Measurements from ENCODE around the gene UPK1A. TPM values are rescaled to one million over a fixed set of nuclear protein-coding genes. Genes with fewer than 3 reads are reported as not detected.
A peak's percentile ranks its signal among the peaks of the same experiment; 100 is the strongest.

The UPK1A gene
- total and polyA plus RNA-seq, 9 of the 15 experiments (the other 6 are each of a cell fraction or from before 2014, with no cell fraction given): 0.06 to 0.13 TPM; not detected in 7

- TF ChIP-seq, protein P1, sequence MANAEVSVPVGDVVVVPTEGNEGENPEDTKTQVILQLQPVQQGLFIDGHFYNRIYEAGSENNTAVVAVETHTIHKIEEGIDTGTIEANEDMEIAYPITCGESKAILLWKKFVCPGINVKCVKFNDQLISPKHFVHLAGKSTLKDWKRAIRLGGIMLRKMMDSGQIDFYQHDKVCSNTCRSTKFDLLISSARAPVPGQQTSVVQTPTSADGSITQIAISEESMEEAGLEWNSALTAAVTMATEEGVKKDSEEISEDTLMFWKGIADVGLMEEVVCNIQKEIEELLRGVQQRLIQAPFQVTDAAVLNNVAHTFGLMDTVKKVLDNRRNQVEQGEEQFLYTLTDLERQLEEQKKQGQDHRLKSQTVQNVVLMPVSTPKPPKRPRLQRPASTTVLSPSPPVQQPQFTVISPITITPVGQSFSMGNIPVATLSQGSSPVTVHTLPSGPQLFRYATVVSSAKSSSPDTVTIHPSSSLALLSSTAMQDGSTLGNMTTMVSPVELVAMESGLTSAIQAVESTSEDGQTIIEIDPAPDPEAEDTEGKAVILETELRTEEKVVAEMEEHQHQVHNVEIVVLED (CRISPR knock-in tag; IDR thresholded peaks at IDR 0.05): no peak
- TF ChIP-seq FIP1L1 (IDR thresholded peaks at IDR 0.05; ENCODE audit: low read depth, low read length, poor library complexity, severe bottlenecking) (no peak), DIDO1 (tag; IDR thresholded peaks at IDR 0.05; ENCODE audit: low read depth) (no peak), ZNF75A (CRISPR knock-in tag; IDR thresholded peaks at IDR 0.05) (no peak), ZNF24 (IDR thresholded peaks at IDR 0.05) (no peak), GTF2E2 (tag; IDR thresholded peaks at IDR 0.05) (no peak), ARID1B (IDR thresholded peaks at IDR 0.05) (no peak), HDAC3 (IDR thresholded peaks at IDR 0.05; ENCODE audit: borderline replicate concordance, partially characterized antibody) (no peak), ZNF274 (IDR thresholded peaks at IDR 0.05; ENCODE audit: borderline replicate concordance, low read depth, low read length) (no peak), KLF13 (tag; IDR thresholded peaks at IDR 0.05; ENCODE audit: borderline replicate concordance, low read depth) (peak; percentile 81; the same call in 1 of the 2 replicates), ELF2 (CRISPR knock-in tag; IDR thresholded peaks at IDR 0.05) (no peak), JUND (IDR thresholded peaks at IDR 0.05; ENCODE audit: borderline replicate concordance, low read depth, low read length) (no peak), JUND (tag; IDR thresholded peaks at IDR 0.05; ENCODE audit: borderline replicate concordance, low read depth, low read length) (no peak), RAD21 (CRISPR knock-in tag; conservative IDR thresholded peaks at IDR 0.05 in 1 of 2, IDR thresholded peaks at IDR 0.05 in 1 of 2) (no peak), PPARD (CRISPR knock-in tag; IDR thresholded peaks at IDR 0.05) (no peak), ZFX (CRISPR knock-in tag; IDR thresholded peaks at IDR 0.05) (no peak), SETDB1 (IDR thresholded peaks at IDR 0.05; ENCODE audit: low read length) (no peak), MYC (IDR thresholded peaks at IDR 0.05; ENCODE audit: low read depth, low read length) (peak; percentile 67; the same call in 1 of the 2 replicates), MYC (CRISPR knock-in tag; IDR thresholded peaks at IDR 0.05; ENCODE audit: borderline replicate concordance, low read depth) (no peak), L3MBTL2 (IDR thresholded peaks at IDR 0.05) (0 out of 2 replicates have a peak, but pooled peaks have one; percentile 6), PTRF (tag; IDR thresholded peaks at IDR 0.05) (no peak), ZNF232 (CRISPR knock-in tag; IDR thresholded peaks at IDR 0.05) (no peak), CBX1 (IDR thresholded peaks at IDR 0.05; ENCODE audit: low read depth) (no peak)
- TF ChIP-seq, protein P2, sequence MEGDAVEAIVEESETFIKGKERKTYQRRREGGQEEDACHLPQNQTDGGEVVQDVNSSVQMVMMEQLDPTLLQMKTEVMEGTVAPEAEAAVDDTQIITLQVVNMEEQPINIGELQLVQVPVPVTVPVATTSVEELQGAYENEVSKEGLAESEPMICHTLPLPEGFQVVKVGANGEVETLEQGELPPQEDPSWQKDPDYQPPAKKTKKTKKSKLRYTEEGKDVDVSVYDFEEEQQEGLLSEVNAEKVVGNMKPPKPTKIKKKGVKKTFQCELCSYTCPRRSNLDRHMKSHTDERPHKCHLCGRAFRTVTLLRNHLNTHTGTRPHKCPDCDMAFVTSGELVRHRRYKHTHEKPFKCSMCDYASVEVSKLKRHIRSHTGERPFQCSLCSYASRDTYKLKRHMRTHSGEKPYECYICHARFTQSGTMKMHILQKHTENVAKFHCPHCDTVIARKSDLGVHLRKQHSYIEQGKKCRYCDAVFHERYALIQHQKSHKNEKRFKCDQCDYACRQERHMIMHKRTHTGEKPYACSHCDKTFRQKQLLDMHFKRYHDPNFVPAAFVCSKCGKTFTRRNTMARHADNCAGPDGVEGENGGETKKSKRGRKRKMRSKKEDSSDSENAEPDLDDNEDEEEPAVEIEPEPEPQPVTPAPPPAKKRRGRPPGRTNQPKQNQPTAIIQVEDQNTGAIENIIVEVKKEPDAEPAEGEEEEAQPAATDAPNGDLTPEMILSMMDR (IDR thresholded peaks at IDR 0.05 in 2 of 3, conservative IDR thresholded peaks at IDR 0.05 in 1 of 3; ENCODE audit: insufficient read depth in 2 of 3, low read depth in 1 of 3, low read length in 3 of 3): no peak
- TF ChIP-seq, protein P3, sequence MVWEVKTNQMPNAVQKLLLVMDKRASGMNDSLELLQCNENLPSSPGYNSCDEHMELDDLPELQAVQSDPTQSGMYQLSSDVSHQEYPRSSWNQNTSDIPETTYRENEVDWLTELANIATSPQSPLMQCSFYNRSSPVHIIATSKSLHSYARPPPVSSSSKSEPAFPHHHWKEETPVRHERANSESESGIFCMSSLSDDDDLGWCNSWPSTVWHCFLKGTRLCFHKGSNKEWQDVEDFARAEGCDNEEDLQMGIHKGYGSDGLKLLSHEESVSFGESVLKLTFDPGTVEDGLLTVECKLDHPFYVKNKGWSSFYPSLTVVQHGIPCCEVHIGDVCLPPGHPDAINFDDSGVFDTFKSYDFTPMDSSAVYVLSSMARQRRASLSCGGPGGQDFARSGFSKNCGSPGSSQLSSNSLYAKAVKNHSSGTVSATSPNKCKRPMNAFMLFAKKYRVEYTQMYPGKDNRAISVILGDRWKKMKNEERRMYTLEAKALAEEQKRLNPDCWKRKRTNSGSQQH (CRISPR knock-in tag; IDR thresholded peaks at IDR 0.05): no peak
These were observed 21.2 kb upstream of the UPK1A start (continued) for GRCh38 chr19:35644987-35645679.

All from K562 (cell line).